DND-41 (cell line): Measurements from ENCODE around the gene CNTN5.

ENCODE experiments used
- CTCF ChIP-seq: IDR thresholded peaks from 2 replicates; pipeline ENCODE4 v1.5.1; 2012; ENCODE audit warnings: borderline replicate concordance, low read length, moderate library complexity, mild to moderate bottlenecking; ENCODE audit not compliant: poor library complexity, severe bottlenecking; ENCODE audit errors: extremely low read depth
- EZH2 ChIP-seq: IDR thresholded peaks from 3 replicates; pipeline ENCODE4 v1.6.1; 2012; ENCODE audit warnings: borderline replicate concordance, low read depth, mild to moderate bottlenecking, moderate library complexity, low read length, inconsistent platforms; ENCODE audit not compliant: severe bottlenecking

GRCh38 chr11:98979205-98979604 is 41.5 kb upstream of the CNTN5 start:
- no peak for TF ChIP-seq CTCF
- TF ChIP-seq EZH2, result no peak
